ENCODE results near the gene CAP2.

GRCh38 chr6:17506531-17506930 lies 113.1 kb downstream of the CAP2 start:
- TF ChIP-seq CTCF (IDR thresholded peaks at IDR 0.05; ENCODE audit: low read length) (no peak), EZH2 (IDR thresholded peaks at IDR 0.05; ENCODE audit: borderline replicate concordance, low read length) (no peak)

All from OCI-LY1 (cell line).